GM12873 (cell line): Measurements from ENCODE around the gene C1orf167.

Source experiments
- CTCF ChIP-seq: IDR thresholded peaks from 2 replicates; pipeline ENCODE4 v1.5.1; 2012; ENCODE audit warnings: low read depth, mild to moderate bottlenecking, moderate library complexity, low read length, control low read depth; ENCODE audit not compliant: insufficient read depth; ENCODE audit errors: missing control alignments

The C1orf167 gene

GRCh38 chr1:11804666-11805421 lies 42.9 kb downstream of the C1orf167 start:
- no peak for TF ChIP-seq CTCF

GRCh38 chr1:11805422-11806306 lies 43.7 kb downstream of the C1orf167 start, which contains the start of the genes CLCN6 and MTHFR:
TSS of gene CLCN6 (plus strand) at chr1:11806191. CDS start at chr1:11806263, 72 bp downstream.
TSS of gene MTHFR (minus strand) at chr1:11805964. CDS start at chr1:11803116, 2,848 bp downstream.
- no peak for TF ChIP-seq CTCF

GRCh38 chr1:11806307-11806936 lies 44.4 kb downstream of the C1orf167 start:
- no peak for TF ChIP-seq CTCF

- no peak for TF ChIP-seq CTCF
Observed at GRCh38 chr1:11807133-11807532, 45.1 kb downstream of the C1orf167 start.

- TF ChIP-seq CTCF = no peak
Observed at GRCh38 chr1:11813021-11813420, 51.0 kb downstream of the C1orf167 start.

- no peak for TF ChIP-seq CTCF
Observed at GRCh38 chr1:11817192-11817591, 55.2 kb downstream of the C1orf167 start.

- no peak for TF ChIP-seq CTCF
Observed at GRCh38 chr1:11822091-11822490, 60.1 kb downstream of the C1orf167 start.
